Gastrocnemius medialis (tissue), 4 donors: ENCODE measurements around the gene EEF1AKMT2. TPM values are rescaled to one million over a fixed set of nuclear protein-coding genes. Genes with fewer than 3 reads are reported as not detected.

Experiments used
- ATAC-seq, 2 donors: fragments of 150-250 bp; one replicate each; pipeline ENCODE4 v1.9.1; 2016
- DNase-seq, 2 donors: peaks; one replicate each; pipeline ENCODE4 v3.0.0-alpha.2; 2019
- H3K27ac ChIP-seq, 4 donors: fragments of 200-600 bp; sonication (generic); 1 replicate in 1 of 4; 2 replicates in 3 of 4; pipeline ENCODE4 v1.5.1; 2016 to 2018; ENCODE audit warnings: mild to moderate bottlenecking in 2 of 4, moderate library complexity in 1 of 4
- H3K27me3 ChIP-seq, 3 donors: fragments of 200-600 bp; sonication (generic) in 2 of 3; 1 replicate in 1 of 3; 2 replicates in 2 of 3; pipeline versions ENCODE4 v1.5.1 to v1.6.0; 2016 to 2019; ENCODE audit warnings: mild to moderate bottlenecking in 1 of 3, moderate library complexity in 1 of 3
- H3K36me3 ChIP-seq, 2 donors: fragments of 200-600 bp; sonication (generic) in 1 of 2; one replicate each; pipeline ENCODE4 v1.5.1; 2017 to 2018
- H3K4me1 ChIP-seq, 2 donors: fragments of 200-600 bp; sonication (generic) in 1 of 2; one replicate each; pipeline ENCODE4 v1.5.1; 2016 to 2017; ENCODE audit warnings: mild to moderate bottlenecking in 2 of 2
- H3K4me3 ChIP-seq, 4 donors: fragments of 200-600 bp; sonication (generic) in 3 of 4; 1 replicate in 1 of 4; 2 replicates in 3 of 4; pipeline ENCODE4 v1.5.1; 2016 to 2019; ENCODE audit warnings: mild to moderate bottlenecking in 2 of 4
- H3K9me3 ChIP-seq, 3 donors: fragments of 200-600 bp; sonication (generic) in 2 of 3; 1 replicate in 1 of 3; 2 replicates in 2 of 3; pipeline ENCODE4 v1.5.1; 2016 to 2019
- CTCF ChIP-seq, 5 experiments: fragments of 450-650 bp in 3 of 5; fragments of 200-600 bp in 2 of 5; sonication (generic) in 2 of 5; IDR thresholded peaks in 4 of 5; conservative IDR thresholded peaks in 1 of 5; 1 replicate in 4 of 5; 2 replicates in 1 of 5; pipeline ENCODE4 v1.5.1; 2016 to 2019; ENCODE audit warnings: antibody characterized with exemption in 5 of 5, mild to moderate bottlenecking in 3 of 5, moderate library complexity in 3 of 5
- POLR2A ChIP-seq, 2 donors: fragments of 450-650 bp; IDR thresholded peaks; one replicate each; pipeline ENCODE4 v1.6.1; 2017; ENCODE audit warnings: antibody characterized with exemption in 2 of 2, mild to moderate bottlenecking in 2 of 2, moderate library complexity in 2 of 2
- in situ Hi-C, 4 donors: fragments of 200-750 bp; cut with MboI; loops; one replicate each; pipeline versions ENCODE4 v1.15.0 to v1.8.0; 2017; ENCODE audit warnings: low sequenced_read_pairs in 4 of 4
- intact Hi-C: fragments of 100-400 bp; cut with DNase I; formaldehyde crosslinking; loops from one replicate; pipeline ENCODE4 v1.15.1; 2023; ENCODE audit warnings: low total_unique reads
- total RNA-seq, 4 donors: library from RNA; depleted of rRNA; stranded (reverse); fragments of >200 nt; gene quantifications; one replicate each; pipeline versions ENCODE4 v1.1.0 to v1.2.3, GENCODE V29; 2016

The EEF1AKMT2 gene
- total RNA-seq, 4 donors from 2014 or later = 7.9 to 13.5 (median 9.6) TPM

GRCh38 chr10:124824507-124824906, 32.8 kb upstream of the EEF1AKMT2 start:
- Histone ChIP-seq H3K27me3 (no peaks in the 10 kb centered on the region), H3K27ac (peak overlapping the region; percentile 4 to 60 (median 34)), H3K36me3 (peaks cover 0 to 55% of the 10 kb centered on the region in 2 donors), H3K4me3 (no peak overlapping the region), H3K4me1 (peaks cover 6 to 8% of the 10 kb centered on the region in 2 donors), H3K9me3 (no peaks in the 10 kb centered on the region)
- peak in 1 of 2 donors; percentile 28 for ATAC-seq
- in situ Hi-C loops (no loop called here), intact Hi-C loops (no loop called here)
- TF ChIP-seq CTCF (IDR thresholded peaks at IDR 0.05 in 4 of 5, conservative IDR thresholded peaks at IDR 0.05 in 1 of 5) (no peak), POLR2A (IDR thresholded peaks at IDR 0.05) (no peak)
- no peak for DNase-seq

GRCh38 chr10:124821520-124821919, 29.8 kb upstream of the EEF1AKMT2 start:
- ATAC-seq (no peak), DNase-seq (no peak)
- in situ Hi-C loops (no loop called here), intact Hi-C loops (no loop called here)
- Histone ChIP-seq H3K4me1 (peaks cover 6 to 8% of the 10 kb centered on the region in 2 donors), H3K9me3 (no peaks in the 10 kb centered on the region), H3K36me3 (peaks cover 0 to 39% of the 10 kb centered on the region in 2 donors), H3K4me3 (no peak overlapping the region), H3K27ac (no peak overlapping the region), H3K27me3 (no peaks in the 10 kb centered on the region)
- no peak for TF ChIP-seq CTCF (IDR thresholded peaks at IDR 0.05 in 4 of 5, conservative IDR thresholded peaks at IDR 0.05 in 1 of 5)
- no peak for TF ChIP-seq POLR2A (IDR thresholded peaks at IDR 0.05)

GRCh38 chr10:124820121-124820520, 28.4 kb upstream of the EEF1AKMT2 start:
- peaks cover 1% of the 10 kb centered on the region in 2 donors for H3K4me1 ChIP-seq
- no peaks in the 10 kb centered on the region for H3K9me3 ChIP-seq
- H3K36me3 ChIP-seq = peaks cover 0 to 35% of the 10 kb centered on the region in 2 donors
- no peak overlapping the region for H3K27ac ChIP-seq
- intact Hi-C loops = no loop called here
- H3K27me3 ChIP-seq = no peaks in the 10 kb centered on the region
- in situ Hi-C loops = no loop called here
- ATAC-seq = no peak
- no peak for TF ChIP-seq POLR2A (IDR thresholded peaks at IDR 0.05)
- TF ChIP-seq CTCF (IDR thresholded peaks at IDR 0.05 in 4 of 5, conservative IDR thresholded peaks at IDR 0.05 in 1 of 5) = no peak
- no peak for DNase-seq
- no peak overlapping the region for H3K4me3 ChIP-seq

- in situ Hi-C loops = no loop called here
- Histone ChIP-seq H3K4me3 (peak overlapping the region; percentile 79 to 99 (median 93)), H3K9me3 (no peaks in the 10 kb centered on the region), H3K27me3 (no peaks in the 10 kb centered on the region), H3K36me3 (no peaks in the 10 kb centered on the region), H3K4me1 (peaks cover 23 to 39% of the 10 kb centered on the region in 2 donors), H3K27ac (peak overlapping the region; percentile 88 to 92 (median 90))
- no peak for TF ChIP-seq CTCF (IDR thresholded peaks at IDR 0.05 in 4 of 5, conservative IDR thresholded peaks at IDR 0.05 in 1 of 5)
- TF ChIP-seq POLR2A (IDR thresholded peaks at IDR 0.05) = no peak
- ATAC-seq (peak; percentile 2 to 8), DNase-seq (no peak)
- intact Hi-C loops = loop anchor here (10.0 kb wide), 1 partner anchor 177 kb away; no protein-coding TSS in a partner anchor
Measured at GRCh38 chr10:124802313-124802675, 10.6 kb upstream of the EEF1AKMT2 start.

GRCh38 chr10:124799211-124799610, 7.5 kb upstream of the EEF1AKMT2 start:
- in situ Hi-C loops = loop anchor here in 1 of 4 donors (10.0 kb wide), 1 partner anchor 116 kb away; no protein-coding TSS in a partner anchor

More at GRCh38 chr10:124799211-124799610, 7.5 kb upstream of the EEF1AKMT2 start:
- Histone ChIP-seq H3K27ac (peak overlapping the region; percentile 88 to 92 (median 90)), H3K4me1 (peaks cover 23 to 39% of the 10 kb centered on the region in 2 donors), H3K36me3 (no peaks in the 10 kb centered on the region), H3K27me3 (no peaks in the 10 kb centered on the region), H3K4me3 (no peak overlapping the region), H3K9me3 (no peaks in the 10 kb centered on the region)
- ATAC-seq (no peak), DNase-seq (no peak)
- intact Hi-C loops = no loop called here
- TF ChIP-seq CTCF (IDR thresholded peaks at IDR 0.05 in 4 of 5, conservative IDR thresholded peaks at IDR 0.05 in 1 of 5) = no peak
- TF ChIP-seq POLR2A (IDR thresholded peaks at IDR 0.05) = no peak
